Left colon (tissue), 2 donors: ENCODE results near the gene RAC3. TPM values are rescaled to one million over a fixed set of nuclear protein-coding genes. Genes with fewer than 3 reads are reported as not detected.
A peak's percentile ranks its signal among the peaks of the same experiment; 100 is the strongest.

Source experiments
- ATAC-seq: fragments of 200-7000 bp; cut with Tn5 transposase; one replicate; pipeline ENCODE4 v1.9.1; 2020; ENCODE audit warnings: mild to moderate bottlenecking, moderate library complexity
- DNase-seq, 2 donors: peaks; one replicate each; pipeline ENCODE4 v3.0.0-alpha.2; 2020
- intact Hi-C, 2 donors: fragments of 100-400 bp; cut with DNase I in 1 of 2; cut with micrococcal nuclease in 1 of 2; formaldehyde crosslinking; loops; one replicate each; pipeline versions ENCODE4 v1.11.2 to v1.14.0; 2022; cut with DNase I, micrococcal nuclease
- total RNA-seq, 2 donors: library from RNA; stranded (reverse); fragmentation: NEBNext Ultra II Directional; extraction: Animal tissue kit (Norgen Biotek cat#: 25700); gene quantifications; one replicate each; pipeline ENCODE4 v1.2.1, GENCODE V29; 2021
- donor health status: DM: no; HTN: no; CAD: no.
- donor health status: DM: yes; HTN: yes; CAD: no.

RAC3 gene
- total RNA-seq, 2 donors from 2014 or later: 4.2 to 9.0 TPM

DNA sequence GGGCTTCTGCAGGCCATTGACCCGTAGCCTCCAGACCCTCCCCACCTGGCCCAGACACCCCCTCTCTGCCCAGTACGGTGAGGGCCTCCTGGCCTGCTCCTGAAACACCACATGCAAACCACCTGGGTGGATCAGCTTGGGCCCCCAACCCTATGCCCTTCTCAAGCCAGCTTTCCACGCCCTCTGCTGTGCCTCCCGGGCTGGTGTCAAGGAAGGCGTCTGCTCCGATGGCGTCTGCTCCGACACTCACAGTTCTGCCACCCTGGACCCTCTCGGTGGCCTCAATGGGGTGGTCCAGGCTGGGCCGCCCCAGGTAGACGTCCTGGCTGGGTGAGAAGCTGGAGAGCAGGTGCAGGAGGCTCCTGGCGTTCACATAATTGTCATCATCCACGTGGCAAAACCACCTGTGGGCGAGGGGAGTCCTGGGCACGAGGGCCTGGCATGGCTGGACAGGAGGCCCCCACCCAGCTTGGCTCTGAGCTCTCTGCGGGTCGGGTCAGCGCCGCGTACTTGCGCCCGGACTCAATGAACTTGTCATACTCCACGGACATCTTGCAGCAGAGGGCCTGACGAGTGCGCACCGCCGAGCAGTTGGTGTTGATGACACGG is 18.8 kb downstream of the RAC3 start:
- ATAC-seq (no peak), DNase-seq (no peak)
- intact Hi-C loops: no loop called here

DNA sequence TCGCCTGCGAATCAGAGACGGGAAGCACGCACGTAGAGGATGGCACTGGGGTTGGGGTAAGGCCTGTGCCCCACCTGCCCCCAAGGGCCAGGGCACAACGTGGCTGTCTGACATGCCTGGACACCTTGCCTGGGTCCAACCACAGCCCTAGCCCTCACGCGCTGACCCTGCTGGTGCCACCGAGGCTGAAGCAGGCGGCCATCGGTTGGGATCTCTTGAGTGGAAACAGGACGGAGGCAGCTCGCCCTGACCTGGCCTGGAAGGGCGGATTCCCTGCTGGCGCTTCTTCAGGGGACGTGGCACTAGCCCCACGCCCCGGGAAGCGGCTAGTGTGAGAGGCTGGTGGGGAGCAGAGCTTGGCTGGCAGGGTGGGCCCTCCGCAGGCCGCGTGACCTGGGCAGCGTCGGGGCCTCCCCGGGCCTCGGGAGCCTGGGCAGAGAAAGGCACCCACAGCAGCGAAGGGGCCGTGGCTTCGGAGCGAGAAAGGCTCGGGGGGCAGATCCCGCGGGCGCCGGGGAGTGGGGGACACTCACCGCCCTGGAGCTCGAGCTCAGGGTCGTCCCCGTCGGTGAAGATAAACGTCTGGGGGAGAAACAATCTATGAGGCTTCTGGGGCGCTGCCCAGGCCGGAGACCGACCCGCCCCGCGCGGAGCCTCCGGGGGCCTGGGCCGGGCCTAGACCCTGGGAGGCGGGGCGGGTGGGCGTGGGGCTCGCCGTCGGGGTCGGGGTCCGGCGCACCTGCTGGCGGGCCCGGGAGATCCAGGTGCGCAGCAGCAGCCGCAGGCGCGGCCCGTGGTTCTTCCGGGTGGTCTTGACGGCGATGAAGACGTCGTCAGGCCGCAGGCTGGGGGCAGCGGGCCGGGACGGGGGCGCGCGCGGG is 19.5 kb downstream of the RAC3 start:
- intact Hi-C loops: no loop called here
- no peak for DNase-seq
- ATAC-seq: peak; percentile 21

DNA sequence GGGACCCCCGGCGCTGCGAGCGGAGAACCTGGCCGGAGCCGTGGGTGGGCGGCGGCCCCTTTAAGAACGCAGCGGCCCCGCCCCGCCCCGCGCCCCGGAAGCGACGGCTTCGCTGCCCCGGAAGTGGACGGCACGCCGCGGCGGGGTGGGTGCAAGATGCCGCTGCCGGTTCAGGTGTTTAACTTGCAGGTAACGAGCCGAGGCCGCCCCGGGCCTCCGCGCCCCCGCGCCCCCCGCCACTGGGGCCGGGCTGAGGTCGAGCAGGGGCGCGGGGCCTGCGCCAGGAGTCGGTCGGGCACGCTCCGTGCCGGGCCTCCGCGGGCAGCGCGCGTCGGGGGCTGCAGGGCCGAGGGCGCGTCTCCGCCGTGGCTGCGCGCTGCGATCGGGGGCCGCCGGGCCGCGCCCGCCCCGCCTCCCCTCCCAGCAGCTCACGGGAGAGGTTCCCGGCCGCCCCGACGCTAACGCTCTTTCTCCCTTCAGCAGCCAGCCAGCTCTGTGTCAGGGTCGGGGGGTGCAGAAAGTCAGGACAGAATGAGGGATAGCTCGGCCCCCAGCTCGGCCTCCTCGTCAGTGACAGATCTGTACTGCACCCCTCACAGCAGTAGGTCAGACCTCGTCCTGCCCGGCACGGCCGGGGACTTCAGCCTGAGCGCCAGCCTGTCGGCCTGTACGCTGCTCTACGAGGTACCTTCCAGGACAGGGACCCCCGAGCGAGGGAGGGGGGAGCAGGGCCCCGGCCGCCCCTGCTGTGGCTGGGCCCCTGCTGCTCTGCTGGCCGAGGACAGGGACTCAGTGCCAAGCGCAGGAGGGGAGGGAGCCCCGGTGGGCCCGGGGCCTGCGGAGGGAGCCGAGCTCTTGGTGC is 20.5 kb downstream of the RAC3 start, which contains the start of the genes GPS1 and RFNG:
TSS of gene GPS1 (plus strand) at position 123 of the 862 bp plus-strand sequence. CDS start at position 157, 34 bp downstream.
TSS of gene RFNG (minus strand) at position 36 of the 862 bp plus-strand sequence. CDS start 45 bp downstream, outside the sequence.
- ATAC-seq (peak; percentile 82), DNase-seq (peak; percentile 73 to 91)
- intact Hi-C loops: no loop called here

DNA sequence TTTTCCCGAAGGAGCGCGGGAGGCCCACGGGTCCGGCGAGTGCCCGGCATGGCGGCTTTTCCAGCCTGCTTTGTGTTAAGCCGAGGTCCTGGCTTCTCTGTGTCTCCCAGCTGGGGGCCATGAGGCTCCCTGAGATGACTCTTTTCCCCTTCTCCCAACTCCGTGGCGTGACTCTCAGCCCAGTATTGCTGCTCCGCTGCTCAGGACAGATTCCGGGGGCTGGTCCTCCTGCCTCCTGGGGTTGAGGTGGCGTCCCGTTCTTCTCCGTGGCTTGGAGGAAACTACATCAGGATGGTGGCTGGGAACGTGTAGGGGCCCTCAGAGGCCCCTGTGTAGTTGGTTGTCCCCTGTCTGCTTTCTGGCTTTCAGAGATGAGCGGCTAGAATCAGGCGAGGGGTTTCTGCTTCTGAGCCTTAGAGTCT is 21.2 kb downstream of the RAC3 start:
- DNase-seq: no peak
- intact Hi-C loops: no loop called here
- no peak for ATAC-seq

DNA sequence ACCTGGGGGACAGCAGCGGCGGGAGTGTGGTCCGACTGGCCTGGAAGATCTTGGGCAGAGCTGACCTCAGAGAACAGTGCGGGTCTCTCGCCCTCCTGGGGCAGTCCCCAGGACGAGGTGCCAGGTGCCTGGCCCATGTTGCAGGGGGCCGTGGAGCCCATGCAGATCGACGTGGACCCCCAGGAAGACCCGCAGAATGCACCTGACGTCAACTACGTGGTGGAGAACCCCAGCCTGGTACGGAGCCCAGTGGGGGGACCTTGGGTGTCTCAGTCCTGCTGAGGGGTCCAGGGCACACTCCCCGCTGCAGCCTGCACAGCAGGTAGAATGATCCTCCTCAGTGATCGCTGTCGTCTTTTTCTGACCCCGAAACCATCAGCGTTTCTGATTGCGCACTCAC is 21.7 kb downstream of the RAC3 start:
- DNase-seq (no peak), ATAC-seq (no peak)
- intact Hi-C loops: no loop called here

DNA sequence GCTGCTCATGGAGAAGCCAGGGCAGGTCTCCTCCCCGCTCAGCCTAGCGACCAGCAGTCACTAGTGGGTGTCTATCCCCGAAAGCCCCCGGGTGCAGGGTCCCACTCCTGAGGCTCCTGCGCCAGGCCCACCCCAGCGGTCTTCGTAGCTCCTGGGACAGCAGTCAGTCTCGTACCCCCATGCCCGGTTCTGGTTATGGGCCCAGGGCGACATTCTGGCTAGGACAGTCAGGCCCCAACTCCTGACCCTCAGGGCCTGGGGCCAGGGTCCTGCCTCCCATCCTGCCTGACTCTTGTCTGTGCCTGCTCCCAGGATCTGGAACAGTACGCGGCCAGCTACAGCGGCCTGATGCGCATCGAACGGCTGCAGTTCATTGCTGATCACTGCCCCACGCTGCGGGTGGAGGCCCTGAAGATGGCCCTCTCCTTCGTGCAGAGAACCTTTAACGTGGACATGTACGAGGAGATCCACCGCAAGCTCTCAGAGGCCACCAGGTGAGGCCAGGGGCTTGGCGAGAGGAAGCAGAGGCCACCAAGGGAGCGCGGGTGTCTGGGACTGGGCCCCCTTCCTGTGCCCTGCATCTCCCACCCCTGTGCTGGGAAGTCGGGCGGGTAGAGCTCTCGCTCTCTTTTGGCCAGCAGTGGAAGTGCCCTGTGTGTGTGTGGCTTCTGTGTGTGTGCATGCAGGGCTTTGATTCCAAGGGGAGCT is 22.2 kb downstream of the RAC3 start:
- intact Hi-C loops: no loop called here
- DNase-seq: no peak
- no peak for ATAC-seq

DNA sequence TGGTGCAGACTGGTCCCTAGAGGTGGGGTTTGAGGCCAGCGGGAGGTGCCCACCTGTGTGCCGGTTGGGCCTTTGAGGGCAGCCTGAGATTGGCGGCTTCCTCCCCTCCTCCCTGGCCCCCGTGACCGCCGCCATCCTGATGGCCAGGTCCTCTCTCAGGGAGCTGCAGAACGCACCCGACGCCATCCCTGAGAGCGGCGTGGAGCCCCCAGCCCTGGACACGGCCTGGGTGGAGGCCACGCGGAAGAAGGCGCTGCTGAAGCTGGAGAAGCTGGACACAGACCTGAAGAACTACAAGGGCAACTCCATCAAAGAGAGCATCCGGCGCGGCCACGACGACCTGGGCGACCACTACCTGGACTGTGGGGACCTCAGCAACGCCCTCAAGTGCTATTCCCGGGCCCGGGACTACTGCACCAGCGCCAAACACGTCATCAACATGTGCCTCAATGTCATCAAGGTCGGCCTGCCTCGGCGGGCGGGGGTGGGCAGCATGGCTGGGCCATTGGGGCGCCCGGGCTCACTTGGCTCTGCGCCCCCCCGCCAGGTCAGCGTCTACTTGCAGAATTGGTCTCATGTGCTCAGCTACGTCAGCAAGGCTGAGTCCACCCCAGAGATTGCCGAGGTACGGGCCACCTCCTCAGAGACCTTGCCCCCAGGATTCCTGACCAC is 23.0 kb downstream of the RAC3 start:
- intact Hi-C loops: no loop called here
- ATAC-seq: no peak
- no peak for DNase-seq

DNA sequence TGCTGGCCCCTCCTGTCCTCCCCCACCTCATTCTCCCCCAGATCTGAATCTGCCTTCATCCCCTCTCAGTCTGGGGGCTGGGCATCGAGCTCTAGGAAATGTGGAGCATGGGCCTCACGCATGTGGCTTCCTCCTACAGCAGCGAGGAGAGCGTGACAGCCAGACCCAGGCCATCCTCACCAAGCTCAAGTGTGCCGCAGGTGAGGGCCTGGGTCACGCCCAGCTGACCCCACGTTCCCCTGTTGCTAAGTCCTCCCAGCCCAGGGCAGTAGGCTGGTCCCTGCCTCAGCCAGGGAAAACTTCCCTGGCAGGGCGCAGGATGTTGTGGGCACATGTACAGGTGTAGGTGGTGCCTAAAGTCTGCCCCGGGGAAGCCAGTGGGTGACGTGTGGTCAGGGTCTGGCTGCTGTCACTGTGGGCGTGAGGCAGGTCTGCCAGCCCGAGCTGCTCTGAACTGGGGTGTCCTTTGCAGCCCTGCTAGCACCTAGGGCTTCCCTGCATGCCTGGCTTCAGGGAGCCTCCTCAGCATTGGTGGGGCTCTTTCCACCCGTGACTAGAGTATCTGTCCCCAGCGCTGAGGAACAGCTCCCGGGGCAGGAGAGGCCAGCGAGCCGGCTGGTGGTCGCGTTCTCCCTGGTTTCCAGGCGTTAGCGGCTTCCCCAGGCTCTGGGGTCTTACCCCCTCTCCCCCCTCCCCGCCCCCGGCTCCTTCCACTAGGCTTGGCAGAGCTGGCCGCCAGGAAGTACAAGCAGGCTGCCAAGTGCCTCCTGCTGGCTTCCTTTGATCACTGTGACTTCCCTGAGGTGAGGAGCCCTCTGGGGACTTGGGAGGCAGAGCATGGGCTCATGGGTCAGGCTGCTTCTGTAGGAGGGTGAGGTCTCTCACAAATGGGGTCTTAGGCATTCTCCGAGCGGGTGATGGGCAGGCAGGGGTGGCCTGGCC is 23.8 kb downstream of the RAC3 start:
- DNase-seq (no peak), ATAC-seq (no peak)
- intact Hi-C loops: no loop called here

DNA sequence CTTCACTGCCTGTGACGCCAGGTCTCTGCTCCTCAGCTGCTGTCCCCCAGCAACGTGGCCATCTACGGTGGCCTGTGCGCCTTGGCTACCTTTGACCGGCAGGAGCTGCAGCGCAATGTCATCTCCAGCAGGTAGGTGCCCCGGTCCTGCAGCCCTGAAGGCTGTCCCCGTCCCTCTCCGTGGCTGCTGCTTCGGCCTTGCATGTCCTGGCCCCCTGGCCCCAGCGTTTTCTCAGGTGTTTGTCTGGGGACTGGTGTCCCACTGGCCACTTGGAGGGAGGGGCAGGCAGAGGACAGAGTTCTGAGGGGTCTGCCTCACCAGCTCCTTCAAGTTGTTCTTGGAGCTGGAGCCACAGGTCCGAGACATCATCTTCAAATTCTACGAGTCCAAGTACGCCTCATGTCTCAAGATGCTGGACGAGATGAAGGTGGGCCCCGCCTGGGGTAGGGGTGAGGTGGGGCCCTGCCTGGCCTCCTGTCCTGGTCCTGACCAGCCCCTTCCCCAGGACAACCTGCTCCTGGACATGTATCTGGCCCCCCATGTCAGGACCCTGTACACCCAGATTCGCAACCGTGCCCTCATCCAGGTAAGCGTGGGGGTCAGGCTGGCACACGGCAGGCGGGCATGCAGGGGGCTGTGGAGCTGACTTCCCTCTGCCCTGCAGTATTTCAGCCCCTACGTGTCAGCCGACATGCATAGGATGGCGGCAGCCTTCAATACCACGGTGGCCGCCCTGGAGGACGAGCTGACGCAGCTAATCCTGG is 24.7 kb downstream of the RAC3 start:
- DNase-seq: no peak
- no peak for ATAC-seq
- intact Hi-C loops: no loop called here

DNA sequence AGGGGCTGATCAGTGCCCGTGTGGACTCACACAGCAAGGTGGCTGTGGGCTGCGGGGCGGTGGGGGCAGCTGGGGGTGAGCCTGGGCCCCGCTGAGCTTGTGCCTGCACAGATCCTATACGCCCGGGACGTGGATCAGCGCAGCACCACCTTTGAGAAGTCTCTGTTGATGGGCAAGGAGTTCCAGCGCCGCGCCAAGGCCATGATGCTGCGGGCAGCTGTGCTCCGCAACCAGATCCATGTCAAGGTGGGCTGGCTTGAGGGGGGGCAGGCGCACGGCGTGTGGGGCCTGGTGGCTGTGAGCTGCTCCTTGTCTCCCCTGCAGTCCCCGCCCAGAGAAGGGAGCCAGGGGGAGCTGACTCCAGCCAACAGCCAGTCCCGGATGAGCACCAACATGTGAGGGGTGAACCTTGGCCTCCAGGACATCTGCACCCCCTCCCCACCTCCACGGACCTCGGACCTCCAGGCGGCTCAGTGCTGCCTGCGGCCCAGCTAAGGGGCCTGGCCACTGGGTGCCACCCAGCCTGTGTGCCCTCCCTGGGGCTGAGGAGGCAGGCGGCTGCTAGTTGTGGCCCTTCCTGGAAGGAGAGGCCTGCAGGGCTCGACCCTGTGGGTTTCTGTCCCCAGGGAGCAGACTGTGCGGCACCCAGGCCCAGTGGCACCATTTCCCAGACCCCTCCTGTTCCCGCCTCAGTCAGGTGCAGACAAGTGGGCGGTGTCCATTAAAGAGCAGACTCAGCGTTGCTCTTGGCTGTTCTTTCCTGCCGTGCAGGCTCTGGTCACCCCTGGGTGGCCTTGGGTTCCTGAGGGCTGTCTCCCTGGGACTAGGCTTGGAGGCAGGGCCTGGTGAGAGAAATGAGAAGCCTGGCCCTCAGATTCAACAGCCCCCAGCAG is 25.5 kb downstream of the RAC3 start:
- ATAC-seq: peak; percentile 5
- DNase-seq: no peak
- intact Hi-C loops: no loop called here

DNA sequence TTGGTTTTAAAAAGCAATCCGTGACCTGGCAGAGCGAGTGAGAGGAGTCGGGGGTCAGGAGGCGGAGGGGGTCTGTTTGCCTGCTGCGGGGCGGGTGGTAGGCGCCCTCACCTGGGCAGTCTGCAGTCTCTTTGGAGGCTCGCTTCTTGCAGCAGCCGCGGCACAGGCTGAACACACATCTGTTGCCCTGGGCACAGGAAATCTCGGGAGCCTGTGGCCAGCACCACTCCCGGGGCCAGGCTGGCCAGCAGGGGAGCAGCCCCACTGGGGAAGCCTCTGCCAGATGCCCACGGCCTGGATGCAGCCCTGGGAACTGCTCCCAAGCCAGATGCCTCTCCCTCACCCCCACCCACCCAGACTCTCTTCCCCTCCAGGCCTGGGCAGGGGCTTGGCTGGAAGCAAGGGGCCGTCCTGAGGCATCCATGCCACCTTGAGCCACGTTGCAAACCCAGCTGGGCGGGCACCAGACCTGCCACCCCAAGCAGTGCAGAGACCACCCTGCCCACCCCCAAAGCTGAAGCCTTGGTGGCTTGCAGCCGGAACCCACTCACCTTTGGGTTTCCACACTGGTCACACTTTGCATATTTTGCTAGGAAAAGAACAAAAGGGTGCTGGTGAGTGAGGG is 26.9 kb downstream of the RAC3 start:
- intact Hi-C loops: no loop called here
- DNase-seq (no peak), ATAC-seq (no peak)

DNA sequence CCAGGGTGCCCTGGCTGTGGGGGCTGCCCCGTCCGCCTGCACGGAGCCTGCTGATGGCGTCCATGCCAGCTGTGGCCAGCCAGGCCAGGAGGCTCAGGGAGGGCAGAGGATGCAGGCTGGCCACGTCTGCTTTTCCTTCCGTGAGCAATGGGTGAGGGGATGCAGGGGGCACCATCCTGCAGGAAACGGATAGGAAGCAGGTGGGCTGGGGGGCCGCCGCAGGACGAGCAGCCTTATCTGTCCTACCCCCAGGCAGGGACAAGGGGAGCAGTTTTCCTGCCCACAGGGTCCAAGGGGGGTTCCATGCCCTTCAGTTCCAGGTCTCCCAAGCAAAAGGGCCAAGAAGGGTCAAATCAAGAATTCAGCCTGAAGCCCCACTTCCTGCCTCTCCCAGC is 27.4 kb downstream of the RAC3 start:
- intact Hi-C loops: no loop called here
- ATAC-seq (no peak), DNase-seq (no peak)

DNA sequence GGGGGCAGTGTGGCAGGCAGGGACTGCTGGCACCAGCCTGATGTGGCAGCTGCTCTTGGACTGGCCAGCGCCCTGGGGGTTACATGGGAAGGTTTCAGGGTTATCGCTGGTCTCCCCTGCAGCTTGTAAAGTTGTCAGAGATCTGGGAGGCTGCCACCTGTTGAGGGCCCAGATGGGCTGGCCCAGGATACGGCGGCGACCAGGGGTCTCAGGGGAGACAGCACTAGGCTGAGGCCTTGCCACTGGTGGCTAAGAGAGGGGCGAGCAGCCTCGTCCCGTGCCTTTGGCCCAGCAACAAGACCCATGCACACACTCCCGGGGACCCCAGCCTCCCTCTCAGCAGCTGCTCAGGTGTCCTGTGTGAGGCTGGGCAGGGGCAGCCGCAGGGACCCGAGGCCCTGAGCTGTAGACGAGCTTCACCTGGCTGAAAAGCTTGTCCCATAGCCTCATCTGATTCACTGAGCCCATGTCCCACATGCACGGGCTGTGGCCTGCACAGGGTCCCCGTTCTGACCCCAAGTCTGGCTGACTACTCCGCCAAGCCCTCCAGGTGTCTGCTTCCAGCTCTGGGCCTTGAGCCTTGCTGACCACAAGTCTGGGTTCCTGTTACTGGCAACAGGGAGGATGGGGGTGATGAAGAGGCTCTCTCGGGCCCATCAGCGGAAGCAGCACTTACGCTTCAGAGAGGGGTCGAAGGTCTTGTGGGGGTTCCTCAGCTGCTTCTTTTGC is 28.0 kb downstream of the RAC3 start:
- no peak for DNase-seq
- no peak for ATAC-seq
- intact Hi-C loops: no loop called here

DNA sequence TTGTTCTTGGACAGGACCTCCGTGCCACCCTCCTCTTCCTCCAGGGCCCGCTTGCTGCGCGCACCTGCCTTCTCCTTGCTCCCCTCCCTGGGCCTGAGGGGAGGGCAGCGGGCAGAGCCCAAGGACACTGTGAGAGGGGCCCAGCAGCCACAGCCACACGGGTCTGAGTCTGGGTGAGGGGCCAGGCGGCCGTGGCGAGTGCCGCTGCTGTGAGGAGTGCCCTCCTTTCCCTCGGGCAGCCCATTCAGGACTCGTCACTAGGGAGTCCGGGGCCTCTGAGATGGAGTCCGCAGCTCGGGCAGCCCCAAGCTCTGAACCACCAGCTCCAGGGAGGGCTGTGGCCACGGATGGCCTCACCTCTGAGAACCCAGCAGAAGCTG is 28.5 kb downstream of the RAC3 start:
- DNase-seq: no peak
- intact Hi-C loops: no loop called here

DNA sequence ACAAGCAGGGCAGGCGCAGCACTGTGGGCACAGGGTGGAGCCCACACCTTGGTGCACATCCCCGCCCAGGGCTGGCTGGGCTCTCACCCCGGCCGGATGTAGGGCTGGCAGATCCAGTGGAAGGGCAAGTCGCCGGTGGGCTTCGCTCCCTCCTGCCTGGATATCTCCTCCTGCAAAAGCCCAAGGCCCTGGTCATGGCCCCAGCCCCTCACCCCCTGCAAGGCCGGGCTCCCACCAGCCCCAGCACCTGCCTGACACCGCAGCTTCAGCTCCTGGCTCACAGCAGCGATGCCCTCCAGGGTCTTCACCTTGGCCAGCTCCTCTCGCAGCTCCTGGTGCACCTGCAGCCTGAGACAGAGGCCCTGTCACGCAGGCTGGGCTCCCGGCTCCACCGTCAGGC is 29.1 kb downstream of the RAC3 start:
- no peak for DNase-seq
- intact Hi-C loops: no loop called here
- ATAC-seq: no peak

More for the DNA sequence above, 28.5 kb downstream of the RAC3 start:
- ATAC-seq: no peak
